ENCODE results near the gene IGFBP7. TPM values are rescaled to one million over a fixed set of nuclear protein-coding genes. Genes with fewer than 3 reads are reported as not detected.

The IGFBP7 gene
- total RNA-seq, 1 donor from 2014 or later, result 482 TPM

- ATAC-seq (no peak), DNase-seq (ENCODE audit: low spot score) (no peak)
- intact Hi-C loops (cut with DNase I), result no loop called here
Measured at GRCh38 chr4:57100979-57101651, 9.1 kb downstream of the IGFBP7 start.

- no peak for DNase-seq (ENCODE audit: low spot score)
- intact Hi-C loops (cut with DNase I), result no loop called here
- no peak for ATAC-seq
Measured at GRCh38 chr4:57099363-57099762, 10.8 kb downstream of the IGFBP7 start.

- ATAC-seq (peak; percentile 50), DNase-seq (ENCODE audit: low spot score) (no peak)
- intact Hi-C loops (cut with DNase I), result no loop called here
Measured at GRCh38 chr4:57098941-57099340, 11.2 kb downstream of the IGFBP7 start.

GRCh38 chr4:57098415-57098814, 11.8 kb downstream of the IGFBP7 start:
- no peak for ATAC-seq
- DNase-seq (ENCODE audit: low spot score), result no peak
- intact Hi-C loops (cut with DNase I), result no loop called here

- intact Hi-C loops (cut with DNase I), result no loop called here
Measured at GRCh38 chr4:57097711-57098110, 12.5 kb downstream of the IGFBP7 start.

GRCh38 chr4:57095956-57096355, 14.2 kb downstream of the IGFBP7 start:
- DNase-seq (ENCODE audit: low spot score) (no peak), ATAC-seq (no peak)
- intact Hi-C loops (cut with DNase I), result no loop called here

More at GRCh38 chr4:57097711-57098110, 12.5 kb downstream of the IGFBP7 start:
- no peak for ATAC-seq
- no peak for DNase-seq (ENCODE audit: low spot score)

GRCh38 chr4:57095245-57095644, 14.9 kb downstream of the IGFBP7 start:
- intact Hi-C loops (cut with DNase I), result no loop called here
- no peak for ATAC-seq
- DNase-seq (ENCODE audit: low spot score), result no peak

- no peak for ATAC-seq
Measured at GRCh38 chr4:57094832-57095223, 15.4 kb downstream of the IGFBP7 start.

GRCh38 chr4:57093845-57094831, 16.0 kb downstream of the IGFBP7 start:
- peak; percentile 79 for ATAC-seq
- intact Hi-C loops (cut with DNase I), result no loop called here
- no peak for DNase-seq (ENCODE audit: low spot score)

More at GRCh38 chr4:57094832-57095223, 15.4 kb downstream of the IGFBP7 start:
- intact Hi-C loops (cut with DNase I), result no loop called here
- no peak for DNase-seq (ENCODE audit: low spot score)

- intact Hi-C loops (cut with DNase I), result no loop called here
- ATAC-seq, result no peak
Measured at GRCh38 chr4:57091657-57092162, 18.5 kb downstream of the IGFBP7 start.

GRCh38 chr4:57090079-57090478, 20.1 kb downstream of the IGFBP7 start:
- intact Hi-C loops (cut with DNase I), result no loop called here
- ATAC-seq (no peak), DNase-seq (ENCODE audit: low spot score) (no peak)

More at GRCh38 chr4:57091657-57092162, 18.5 kb downstream of the IGFBP7 start:
- DNase-seq (ENCODE audit: low spot score), result no peak

GRCh38 chr4:57089549-57089948, 20.6 kb downstream of the IGFBP7 start:
- no peak for DNase-seq (ENCODE audit: low spot score)
- no peak for ATAC-seq
- intact Hi-C loops (cut with DNase I), result no loop called here

- DNase-seq (ENCODE audit: low spot score) (no peak), ATAC-seq (no peak)
- intact Hi-C loops (cut with DNase I), result no loop called here
Measured at GRCh38 chr4:57086031-57086723, 24.0 kb downstream of the IGFBP7 start.

- intact Hi-C loops (cut with DNase I), result no loop called here
- DNase-seq (ENCODE audit: low spot score), result no peak
- ATAC-seq, result no peak
Measured at GRCh38 chr4:57085278-57085677, 24.9 kb downstream of the IGFBP7 start.

- intact Hi-C loops (cut with DNase I), result no loop called here
- ATAC-seq (no peak), DNase-seq (ENCODE audit: low spot score) (no peak)
Measured at GRCh38 chr4:57084360-57084759, 25.8 kb downstream of the IGFBP7 start.

- ATAC-seq (peak; percentile 40), DNase-seq (ENCODE audit: low spot score) (no peak)
- intact Hi-C loops (cut with DNase I), result no loop called here
Measured at GRCh38 chr4:57083090-57083489, 27.1 kb downstream of the IGFBP7 start.

- ATAC-seq (peak; percentile 29), DNase-seq (ENCODE audit: low spot score) (no peak)
- intact Hi-C loops (cut with DNase I), result no loop called here
Measured at GRCh38 chr4:57081651-57082621, 28.2 kb downstream of the IGFBP7 start.
